HepG2 (cell line): ENCODE measurements around the gene MEIS3. TPM values are rescaled to one million over a fixed set of nuclear protein-coding genes. Genes with fewer than 3 reads are reported as not detected.

Source experiments
- ATAC-seq: fragments of 200-7000 bp; cut with Tn5 transposase; 3 replicates; pipeline ENCODE4 v1.9.1; 2020; ENCODE audit warnings: mild to moderate bottlenecking, moderate library complexity
- BruUV-seq: library from RNA; stranded (reverse); fragments of 400-500 nt; replicated peaks from 2 replicates; lab custom pipeline; 2021; lab: Mats Ljungman, UMichigan
- CTCF ChIA-PET: fragments of 300-600 bp; formaldehyde crosslinking; extraction: SDS; loops from one replicate; lab custom pipeline; 2021; ENCODE audit warnings: low total read pairs, inconsistent platforms, low intra/inter-chr PET ratio; lab: Yijun Ruan, JAX
- POLR2A ChIA-PET: fragments of 350-600 bp; sonication (Branson Sonifier 250); formaldehyde crosslinking; loops from one replicate; lab custom pipeline; 2020; ENCODE audit warnings: antibody characterized with exemption, inconsistent platforms; lab: Yijun Ruan, JAX
- DNase-seq: peaks from one replicate; pipeline ENCODE4 v3.0.0-alpha.2; 2015; ENCODE audit warnings: low spot score
- FAIRE-seq: peaks from 3 replicates; lab custom pipeline; 2011; peaks lifted over from hg19 to GRCh38; lab: Jason Lieb, UNC
- H2AFZ ChIP-seq: one replicate; pipeline ENCODE4 v1.6.1; 2011; ENCODE audit warnings: low read length, inconsistent platforms
- H3K27ac ChIP-seq: fragments of 300-600 bp; 3 replicates; pipeline ENCODE4 v1.8.0; 2011; ENCODE audit warnings: mixed run types, mild to moderate bottlenecking, mixed read lengths, low read length, inconsistent platforms; ENCODE audit not compliant: insufficient read depth; ENCODE audit errors: extremely low read length
- H3K27me3 ChIP-seq, 2 experiments: fragments of 200-600 bp in 1 of 2; 2 replicates in 1 of 2; 3 replicates in 1 of 2; pipeline versions ENCODE4 v1.6.0 to v1.8.0; 2011; ENCODE audit warnings: low read length in 2 of 2, mild to moderate bottlenecking in 2 of 2, moderate library complexity in 2 of 2, inconsistent platforms in 1 of 2; ENCODE audit not compliant: insufficient read depth in 2 of 2, control insufficient read depth in 1 of 2
- H3K36me3 ChIP-seq, 2 experiments: fragments of 200-600 bp in 1 of 2; replicated peaks in 1 of 2; 2 replicates in 1 of 2; 3 replicates in 1 of 2; pipeline versions ENCODE4 v1.5.1 to v1.8.0; 2011; ENCODE audit warnings: low read length in 2 of 2, inconsistent platforms in 1 of 2; ENCODE audit not compliant: insufficient read depth in 2 of 2, control insufficient read depth in 1 of 2
- H3K4me1 ChIP-seq: 2 replicates; pipeline ENCODE4 v1.5.1; 2012; ENCODE audit warnings: low read length, inconsistent platforms; ENCODE audit not compliant: insufficient read depth
- H3K4me2 ChIP-seq: 2 replicates; pipeline ENCODE4 v1.6.0; 2011; ENCODE audit warnings: low read depth, low read length, inconsistent platforms
- H3K4me3 ChIP-seq, 3 experiments: fragments of 200-600 bp in 1 of 3; sonication (generic), shearing (Covaris generic) in 1 of 3; replicated peaks in 1 of 3; 2 replicates each; pipeline ENCODE4 v1.5.1; 2011 to 2016; ENCODE audit warnings: low read length in 3 of 3, inconsistent platforms in 2 of 3, low read depth in 2 of 3, mild to moderate bottlenecking in 2 of 3, control low read depth in 1 of 3, mixed read lengths in 1 of 3; ENCODE audit not compliant: insufficient read depth in 1 of 3
- H3K79me2 ChIP-seq: one replicate; pipeline ENCODE4 v1.6.1; 2011; ENCODE audit warnings: low read length, inconsistent platforms; ENCODE audit not compliant: insufficient read depth
- H3K9ac ChIP-seq: 2 replicates; pipeline ENCODE4 v1.6.0; 2011; ENCODE audit warnings: mild to moderate bottlenecking, low read depth, low read length, inconsistent platforms; ENCODE audit not compliant: insufficient read depth
- H3K9me3 ChIP-seq: 2 replicates; pipeline ENCODE4 v1.5.1; 2012; ENCODE audit warnings: mild to moderate bottlenecking, low read length
- H4K20me1 ChIP-seq: 2 replicates; pipeline ENCODE4 v1.6.0; 2011; ENCODE audit warnings: inconsistent platforms, mild to moderate bottlenecking, low read length, moderate library complexity; ENCODE audit not compliant: insufficient read depth
- NFKB2 ChIP-seq: sonication (generic); formaldehyde crosslinking; IDR thresholded peaks from 2 replicates; pipeline ENCODE4 v1.4.0; 2020; ENCODE audit warnings: missing genetic modification reagents, borderline replicate concordance
- RBFOX2 ChIP-seq: fragments of 200-400 bp; formaldehyde crosslinking; IDR thresholded peaks from 2 replicates; pipeline ENCODE4 v1.6.1; 2017; ENCODE audit warnings: low read depth, mild to moderate bottlenecking, low read length
- ZBTB33 ChIP-seq: sonication (generic); formaldehyde crosslinking; IDR thresholded peaks from 2 replicates; pipeline ENCODE4 v1.4.0; 2020; ENCODE audit warnings: missing genetic modification reagents
- ZNF329 ChIP-seq: sonication (generic); formaldehyde crosslinking; IDR thresholded peaks from 2 replicates; pipeline ENCODE4 v1.9.0; 2021; ENCODE audit warnings: low read depth, mild to moderate bottlenecking, missing genetic modification reagents
- whole genome bisulfite sequencing: methylation state at CpG from one replicate; pipeline ENCODE4 v1.1.6; 2017; ENCODE audit warnings: low lambda C conversion rate; 5-methylcytosine and 5-hydroxymethylcytosine counted together
- in situ Hi-C: cut with HindIII; loops from 2 replicates; pipeline ENCODE4 v1.10.0; 2017; ENCODE audit warnings: low pct_unique_long_range_greater_than_20kb; ENCODE audit not compliant: extremely low pct_ligation_motif_present
- intact Hi-C: fragments of 100-400 bp; cut with micrococcal nuclease; formaldehyde crosslinking; loops from one replicate; pipeline ENCODE4 v1.10.0; 2022; ENCODE audit not compliant: unreplicated experiment
- polyA plus RNA-seq, 8 experiments: library from polyadenylated mRNA; depleted of rRNA in 3 of 8; stranded (reverse) in 7 of 8; unstranded in 1 of 8; fragments of >200 nt; fragmentation: Illumina TruSeq in 4 of 8; extraction: Trizol in 4 of 8; gene quantifications; 2 replicates each; pipeline versions ENCODE4 v1.2.1 to v1.2.3, GENCODE V29; 2011 to 2016; ENCODE audit warnings: low read depth in 4 of 8, missing spikeins in 1 of 8, mixed read lengths in 1 of 8; ENCODE audit not compliant: insufficient read depth in 1 of 8
- total RNA-seq, 5 experiments: library from RNA; depleted of rRNA; stranded (reverse); fragments of >200 nt; fragmentation: Illumina TruSeq; extraction: Trizol; gene quantifications; 2 replicates each; pipeline ENCODE4 v1.2.3, GENCODE V29; 2016; ENCODE audit warnings: low read depth in 1 of 5
- TF ChIP-seq, protein P1 (sequence below): sonication (generic); formaldehyde crosslinking; IDR thresholded peaks from 2 replicates; pipeline ENCODE4 v1.8.1; 2023; ENCODE audit warnings: missing genetic modification reagents, mild to moderate bottlenecking, borderline replicate concordance

The MEIS3 gene
- total and polyA plus RNA-seq, 2 of the 13 experiments (the other 11 are each of a cell fraction or from before 2014, with no cell fraction given): 0.09 to 0.70 TPM

DNA sequence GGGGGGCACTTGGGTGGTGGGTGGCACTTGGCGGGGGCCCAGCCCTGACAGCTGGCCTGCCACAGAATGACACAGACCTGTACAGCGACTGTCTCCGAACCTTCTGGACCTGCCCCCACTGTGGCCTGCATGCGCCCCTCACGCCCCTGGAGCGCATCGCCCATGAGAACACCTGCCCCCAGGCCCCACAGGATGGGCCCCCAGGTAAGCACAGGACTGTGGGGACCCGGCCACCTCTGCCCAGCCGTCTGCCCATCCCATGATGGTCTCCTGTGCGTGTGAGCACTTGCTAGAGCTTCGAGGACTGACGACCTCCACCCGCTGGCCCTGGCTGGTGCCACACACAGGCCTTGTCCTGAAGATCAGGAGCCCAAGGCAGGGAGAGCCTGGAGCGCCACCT is 38.2 kb downstream of the MEIS3 start:
- 100% methylated on average over 5 of the region's 14 CpGs for WGBS
- no peak for FAIRE-seq
- peaks cover 26 to 45% of the 10 kb centered on the region in 2 experiments for H3K36me3 ChIP-seq
- no peak for DNase-seq
- 0 out of 2 replicates have a peak, but pooled peaks have one; percentile 16 for TF ChIP-seq RBFOX2
- TF ChIP-seq, protein P1, sequence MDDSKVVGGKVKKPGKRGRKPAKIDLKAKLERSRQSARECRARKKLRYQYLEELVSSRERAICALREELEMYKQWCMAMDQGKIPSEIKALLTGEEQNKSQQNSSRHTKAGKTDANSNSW (CRISPR knock-in tag): no peak
- no peaks in the 10 kb centered on the region for H3K27me3 ChIP-seq
- ChIA-PET POLR2A (no interaction called here), CTCF (no interaction called here)
- no peaks in the 10 kb centered on the region for H3K9me3 ChIP-seq
- intact Hi-C loops: no loop called here
- no peak overlapping the region for H3K9ac ChIP-seq
- H4K20me1 ChIP-seq: 0 out of 2 replicates have a peak, but pooled peaks cover 3% of the 10 kb centered on the region
- no TSS peak for BruUV-seq
- no peak for ATAC-seq
- in situ Hi-C loops: no loop called here
- H3K4me3 ChIP-seq: no peak overlapping the region
- H3K79me2 ChIP-seq: no peaks in the 10 kb centered on the region
- H2AFZ ChIP-seq: no peak overlapping the region
- H3K4me1 ChIP-seq: no peaks in the 10 kb centered on the region
- H3K4me2 ChIP-seq: no peak overlapping the region
- H3K27ac ChIP-seq: no peak overlapping the region

DNA sequence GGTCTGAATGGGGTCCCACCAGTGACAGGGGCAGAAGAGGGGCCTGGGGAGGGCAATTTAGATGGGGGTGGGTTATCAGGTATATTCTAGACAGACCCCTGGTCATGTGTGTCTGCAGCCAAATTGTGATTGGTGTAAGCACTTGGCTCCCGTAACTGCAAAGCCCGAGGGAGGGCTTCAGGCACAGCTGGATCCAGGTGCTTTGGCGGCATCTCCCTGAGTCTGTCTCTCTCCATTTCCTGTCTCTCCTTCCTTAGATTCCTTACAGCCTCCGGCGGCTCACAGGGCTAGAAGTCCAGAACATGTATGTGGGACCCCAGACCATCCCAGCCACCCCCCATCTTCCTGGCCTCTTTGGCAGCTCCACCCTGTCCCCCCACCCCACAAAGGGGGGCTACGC is 38.8 kb downstream of the MEIS3 start:
- no peak overlapping the region for H2AFZ ChIP-seq
- H3K9ac ChIP-seq: no peak overlapping the region
- 0 out of 2 replicates have a peak, but pooled peaks cover 3% of the 10 kb centered on the region for H4K20me1 ChIP-seq
- in situ Hi-C loops: no loop called here
- DNase-seq (no peak), ATAC-seq (no peak), FAIRE-seq (no peak)
- TF ChIP-seq ZNF329 (CRISPR knock-in tag): peak; percentile 99
- TF ChIP-seq ZBTB33: peak; percentile 61; the same call in 1 of the 2 replicates
- no peak for TF ChIP-seq NFKB2 (CRISPR knock-in tag)
- H3K27me3 ChIP-seq: no peaks in the 10 kb centered on the region
- no peaks in the 10 kb centered on the region for H3K79me2 ChIP-seq
- H3K9me3 ChIP-seq: no peaks in the 10 kb centered on the region
- intact Hi-C loops: no loop called here
- no TSS peak for BruUV-seq
- no peak overlapping the region for H3K27ac ChIP-seq
- H3K4me2 ChIP-seq: no peak overlapping the region
- WGBS: 95% methylated on average over 6 of the region's 6 CpGs
- ChIA-PET POLR2A (no interaction called here), CTCF (no interaction called here)
- H3K4me1 ChIP-seq: no peaks in the 10 kb centered on the region
- H3K36me3 ChIP-seq: peaks cover 29 to 51% of the 10 kb centered on the region in 2 experiments
- H3K4me3 ChIP-seq: no peak overlapping the region
